GM11168 (cell line): ENCODE data around the gene SCN2B.

ENCODE experiments used
- in situ Hi-C: fragments of 300-500 bp; cut with MboI; formaldehyde crosslinking; loops from one replicate; pipeline ENCODE4 v1.12.0; 2022; ENCODE audit warnings: low sequenced_read_pairs; ENCODE audit not compliant: unreplicated experiment

SCN2B gene, protein sequence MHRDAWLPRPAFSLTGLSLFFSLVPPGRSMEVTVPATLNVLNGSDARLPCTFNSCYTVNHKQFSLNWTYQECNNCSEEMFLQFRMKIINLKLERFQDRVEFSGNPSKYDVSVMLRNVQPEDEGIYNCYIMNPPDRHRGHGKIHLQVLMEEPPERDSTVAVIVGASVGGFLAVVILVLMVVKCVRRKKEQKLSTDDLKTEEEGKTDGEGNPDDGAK

DNA sequence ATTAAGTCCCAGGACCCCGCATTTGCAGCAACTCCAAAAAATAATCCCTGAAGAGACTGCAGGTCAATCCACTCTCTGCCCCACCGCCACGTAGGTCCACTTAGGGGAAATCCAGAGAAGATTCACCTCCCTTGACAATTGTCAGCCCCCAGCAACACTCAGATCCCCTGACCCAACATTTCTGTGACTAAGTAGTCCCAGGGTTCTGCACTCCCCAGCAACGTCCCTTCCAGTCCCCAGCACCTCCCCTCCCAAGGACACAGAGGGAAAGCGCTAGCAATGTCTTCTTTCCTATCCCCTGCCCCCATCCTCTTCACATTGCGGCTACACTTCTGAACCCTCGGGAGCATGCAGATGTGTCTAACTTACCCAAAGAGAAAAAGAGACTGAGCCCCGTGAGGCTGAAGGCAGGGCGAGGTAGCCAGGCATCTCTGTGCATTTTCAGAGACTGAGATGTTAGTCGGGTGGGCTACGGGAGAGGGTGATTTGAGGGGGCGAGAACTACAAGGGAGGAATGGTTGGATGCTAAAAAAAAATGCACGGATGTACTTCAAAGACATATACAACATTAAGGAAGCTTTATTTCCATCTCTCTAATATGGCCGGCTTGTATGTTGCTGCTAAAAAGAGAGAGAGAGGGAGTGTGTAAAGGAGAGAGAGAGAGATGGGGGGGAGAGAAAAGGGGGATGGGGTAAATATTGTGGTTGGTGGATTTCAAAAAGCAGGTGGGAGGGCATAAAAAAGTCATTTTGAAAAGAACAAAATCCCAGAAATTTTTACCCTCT is at the start of gene SCN2B:
Gene SCN2B, minus strand, starts transcription at position 647 of the 785 bp plus-strand sequence. Its CDS starts 208 bp downstream, at position 439.
- in situ Hi-C loops, result no loop called here

DNA sequence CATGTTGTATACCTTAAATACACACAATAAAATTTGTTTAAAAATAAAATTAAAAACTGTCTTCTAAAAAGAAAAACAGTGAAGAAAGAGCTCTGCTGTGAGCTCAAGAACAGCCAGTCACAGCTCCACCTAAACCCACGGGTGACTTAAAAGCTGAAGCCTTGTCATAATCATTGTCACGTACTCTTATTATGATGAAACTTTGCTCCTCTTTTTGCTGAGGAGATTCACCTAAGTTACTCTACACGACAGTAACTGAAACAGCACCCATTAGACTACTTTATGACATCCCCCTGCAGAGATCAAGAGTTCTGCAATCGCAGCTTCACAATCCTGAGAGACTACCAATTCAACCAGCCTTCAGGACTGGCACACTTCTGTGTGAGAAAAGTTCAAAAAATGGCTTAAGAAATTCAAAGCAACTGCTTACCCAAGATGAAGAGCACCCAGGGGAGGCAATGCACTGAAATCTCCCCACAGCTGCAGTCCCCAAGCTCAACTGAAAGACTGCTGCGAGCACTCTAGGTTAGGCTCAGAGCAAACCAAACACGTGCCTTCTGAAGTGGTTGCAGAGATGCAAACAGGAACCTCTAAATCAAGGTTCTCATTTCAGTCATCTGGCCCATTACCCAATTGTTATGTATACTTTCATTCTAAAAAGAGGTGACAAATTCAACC is 48.2 kb upstream of the SCN2B start, which contains the start of gene JAML:
Gene JAML, minus strand, starts transcription at position 501 of the 678 bp plus-strand sequence. CDS start 10,145 bp downstream, outside the sequence.
- in situ Hi-C loops, result no loop called here

DNA sequence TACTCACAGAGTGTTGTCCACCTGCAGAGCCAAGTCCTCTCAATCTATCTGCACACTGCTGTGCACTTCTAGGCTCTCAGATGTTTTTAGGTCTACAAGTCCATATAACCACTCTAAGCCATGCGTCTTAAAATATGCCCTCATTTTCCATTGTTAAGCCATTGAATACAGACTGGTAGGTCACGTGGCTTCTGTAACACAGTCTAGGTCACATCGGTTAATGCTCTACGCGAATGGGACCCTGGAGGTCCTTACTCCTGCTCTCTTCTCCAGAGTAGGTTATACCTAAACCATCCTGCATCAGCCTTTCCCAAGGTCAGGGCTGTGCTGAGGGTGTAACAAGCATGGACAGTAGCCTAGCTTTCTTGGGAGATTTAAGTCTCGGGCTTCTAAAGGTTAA is 47.6 kb upstream of the SCN2B start:
- in situ Hi-C loops, result no loop called here

DNA sequence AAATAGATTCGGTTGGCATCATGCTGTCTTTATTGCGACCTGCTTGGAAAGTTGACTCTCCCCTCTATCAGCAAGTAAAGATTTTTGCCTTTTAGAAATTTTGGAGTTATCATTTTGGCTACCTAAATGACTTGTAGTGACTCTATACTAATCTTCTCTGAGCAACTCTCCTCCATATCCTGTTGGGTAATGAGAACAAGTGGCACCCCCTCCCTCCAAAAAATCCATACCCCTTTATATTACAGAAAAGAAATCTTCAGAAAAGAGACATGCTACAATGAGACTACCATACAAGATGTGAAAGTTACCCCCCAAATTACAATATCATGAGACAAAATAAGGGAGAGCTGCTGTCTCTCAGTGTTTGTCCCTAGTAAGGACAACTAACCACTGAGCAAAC is 47.1 kb upstream of the SCN2B start:
- in situ Hi-C loops, result no loop called here

DNA sequence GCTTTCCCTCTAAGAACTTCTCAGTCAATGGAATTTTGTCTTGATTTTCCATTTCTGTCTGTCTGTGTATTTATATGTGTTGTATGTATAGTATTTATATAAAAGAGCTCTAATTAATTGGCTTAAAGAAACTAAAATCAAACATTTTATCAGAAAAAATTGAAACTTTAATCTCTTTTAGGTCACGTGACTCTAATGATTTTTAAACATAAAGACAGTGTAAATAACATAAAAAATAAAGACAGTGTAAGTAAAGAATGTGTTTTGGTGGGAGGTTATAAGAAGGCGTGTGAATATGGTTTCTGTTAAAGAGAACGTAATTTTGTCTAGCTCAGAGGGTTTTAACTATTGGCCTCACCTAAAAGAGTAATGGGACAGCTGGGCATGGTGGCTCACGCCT is 46.0 kb upstream of the SCN2B start:
- in situ Hi-C loops, result no loop called here

DNA sequence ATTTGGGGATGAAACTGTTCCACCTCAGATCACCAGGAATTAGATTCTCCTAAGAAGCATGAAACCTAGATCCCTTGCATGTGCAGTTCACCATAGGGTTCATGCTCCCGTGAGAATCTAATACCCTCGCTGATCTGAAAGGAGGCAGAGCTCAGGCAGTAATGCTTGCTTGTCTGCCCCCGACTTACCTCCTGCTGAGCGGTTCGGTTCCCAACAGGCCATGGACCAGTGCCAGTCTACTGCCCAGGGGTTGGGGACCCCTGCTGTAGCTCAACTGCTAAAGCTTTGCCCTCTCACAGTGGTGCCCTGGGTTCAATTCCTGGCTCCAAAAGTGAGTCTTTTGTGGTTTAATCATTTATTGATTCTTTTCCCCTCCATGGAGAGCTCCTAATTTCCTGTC is 45.0 kb upstream of the SCN2B start:
- in situ Hi-C loops, result no loop called here

DNA sequence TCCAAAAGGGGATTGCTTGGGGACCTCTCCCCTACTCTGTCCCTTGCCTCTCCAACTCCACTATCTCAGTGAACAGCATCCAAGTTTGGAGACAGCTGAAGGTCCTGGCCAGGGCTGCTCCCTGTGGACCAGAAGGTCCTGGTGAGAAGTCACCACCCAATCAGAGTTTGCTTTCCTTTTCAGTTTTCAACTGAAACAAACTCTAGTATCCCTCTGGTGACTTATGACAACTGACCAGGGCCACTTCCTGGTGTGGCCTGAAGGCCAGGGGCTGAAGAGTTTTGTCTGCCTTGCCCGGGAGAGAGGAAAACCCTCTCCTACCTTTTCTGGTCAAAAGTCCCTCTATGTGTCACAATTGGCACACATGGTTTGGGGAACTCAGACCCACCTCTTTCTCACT is 43.3 kb upstream of the SCN2B start:
- in situ Hi-C loops, result no loop called here

DNA sequence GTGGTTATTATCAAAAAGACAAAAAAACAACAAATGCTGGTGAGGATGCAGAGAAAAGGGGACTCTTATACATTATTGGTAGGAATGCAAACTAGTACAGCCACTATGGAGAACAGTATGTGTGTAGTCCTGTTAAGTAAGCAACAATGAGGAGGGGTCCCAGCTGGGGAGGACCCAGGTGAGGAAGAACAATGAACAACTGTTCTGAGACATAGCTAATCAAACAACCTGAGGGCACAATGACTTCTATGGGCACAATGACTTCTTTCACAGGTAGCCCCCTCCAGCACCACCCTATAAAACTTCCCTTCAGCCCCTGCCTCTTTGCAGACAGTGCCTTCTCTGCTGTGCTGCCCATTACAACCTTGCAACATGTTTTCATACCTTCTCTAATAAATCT is 42.8 kb upstream of the SCN2B start:
- in situ Hi-C loops, result no loop called here

DNA sequence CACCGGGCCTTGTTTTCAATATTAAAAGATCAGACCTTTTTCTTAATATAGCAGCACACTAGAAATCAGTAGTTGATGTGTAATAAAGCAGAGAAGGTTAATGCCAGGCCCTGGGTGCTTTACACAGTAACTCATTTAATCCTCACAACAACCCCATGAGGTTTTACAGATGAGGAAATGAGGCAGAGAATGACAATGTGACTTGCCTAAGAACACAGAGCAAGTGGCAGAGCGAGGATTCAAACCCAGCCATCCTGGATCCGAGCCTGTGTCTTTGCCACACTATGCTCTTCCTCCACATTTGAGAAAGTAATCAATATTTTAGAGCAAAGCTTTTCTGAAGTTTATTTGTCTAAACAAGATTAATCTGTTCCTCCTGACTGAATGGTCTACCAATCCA is 41.1 kb upstream of the SCN2B start:
- in situ Hi-C loops, result no loop called here

DNA sequence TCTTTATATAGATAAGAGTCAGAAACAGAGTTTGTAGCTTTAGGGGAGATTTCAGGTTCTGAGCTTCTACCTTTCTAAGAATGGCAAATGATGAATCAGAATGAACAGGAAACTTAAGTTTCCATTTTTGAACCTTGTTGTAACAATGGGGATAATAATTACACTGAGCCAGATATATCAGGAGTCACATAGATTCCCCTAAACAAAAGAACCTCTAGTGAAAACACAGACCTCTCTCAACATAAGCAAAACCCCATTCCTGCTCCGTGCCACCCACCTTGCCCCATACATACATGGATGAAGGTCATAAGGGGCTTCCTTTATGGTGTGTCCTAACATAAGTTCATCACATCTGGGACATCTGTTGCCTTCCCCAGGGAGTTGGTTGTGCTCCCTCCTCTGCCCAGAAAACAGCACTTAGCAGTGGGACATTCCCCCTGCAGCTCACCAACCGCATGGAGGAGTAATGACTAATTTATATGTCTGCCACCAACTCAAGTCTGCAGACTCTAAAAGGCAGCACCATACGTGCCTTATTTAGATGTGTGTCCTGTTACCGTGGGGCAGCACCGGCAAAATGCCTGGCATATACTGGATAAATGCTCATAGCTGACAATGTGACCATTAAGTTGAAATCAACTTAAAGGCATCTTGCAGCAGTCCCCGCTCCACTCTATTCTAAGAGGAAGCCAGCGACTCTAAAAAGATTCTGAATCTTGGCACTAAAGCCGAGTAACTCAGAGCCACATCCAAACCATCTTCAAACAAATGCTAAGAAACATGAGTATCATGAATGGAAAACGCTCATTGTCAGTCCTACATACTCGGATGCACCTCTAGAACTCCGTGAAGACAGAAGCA is 40.4 kb upstream of the SCN2B start:
- in situ Hi-C loops, result no loop called here

DNA sequence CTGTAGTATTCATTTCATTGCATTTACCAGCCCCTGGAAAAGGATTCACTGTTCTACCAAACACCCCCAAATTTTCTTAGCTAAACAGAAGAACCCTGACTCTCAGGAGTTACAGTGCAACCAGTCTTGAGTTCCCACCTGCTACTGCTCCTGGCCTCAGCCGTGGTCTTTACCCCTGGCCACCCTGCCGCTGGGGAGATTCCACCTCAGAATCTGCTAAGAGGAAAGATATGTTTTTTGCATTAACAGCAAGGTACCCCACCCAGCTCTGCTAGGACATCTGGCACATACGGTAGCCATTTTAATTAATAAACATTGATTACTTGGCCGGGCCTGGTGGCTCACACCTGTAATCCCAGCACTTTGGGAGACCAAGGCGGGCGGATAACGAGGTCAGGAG is 39.3 kb upstream of the SCN2B start:
- in situ Hi-C loops, result no loop called here

DNA sequence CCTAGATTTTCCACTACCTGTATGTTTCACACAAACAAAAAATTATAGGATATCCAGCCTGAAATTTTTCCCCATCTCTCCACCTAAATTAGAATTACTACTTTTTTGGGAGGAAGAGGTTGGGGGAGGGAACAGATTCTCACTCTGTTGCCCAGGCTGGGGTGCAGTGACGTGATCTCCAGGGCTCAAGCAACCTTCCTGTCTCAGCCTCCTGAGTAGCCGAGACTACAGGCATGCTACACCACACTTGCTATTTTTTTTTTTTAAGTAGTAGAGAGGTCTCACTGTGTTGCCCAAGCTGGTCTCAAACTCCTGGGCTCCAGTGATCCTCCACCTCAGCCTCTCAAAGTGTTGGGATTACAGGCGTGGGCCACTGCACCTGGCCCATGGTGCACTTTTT is 38.8 kb upstream of the SCN2B start:
- in situ Hi-C loops, result no loop called here

DNA sequence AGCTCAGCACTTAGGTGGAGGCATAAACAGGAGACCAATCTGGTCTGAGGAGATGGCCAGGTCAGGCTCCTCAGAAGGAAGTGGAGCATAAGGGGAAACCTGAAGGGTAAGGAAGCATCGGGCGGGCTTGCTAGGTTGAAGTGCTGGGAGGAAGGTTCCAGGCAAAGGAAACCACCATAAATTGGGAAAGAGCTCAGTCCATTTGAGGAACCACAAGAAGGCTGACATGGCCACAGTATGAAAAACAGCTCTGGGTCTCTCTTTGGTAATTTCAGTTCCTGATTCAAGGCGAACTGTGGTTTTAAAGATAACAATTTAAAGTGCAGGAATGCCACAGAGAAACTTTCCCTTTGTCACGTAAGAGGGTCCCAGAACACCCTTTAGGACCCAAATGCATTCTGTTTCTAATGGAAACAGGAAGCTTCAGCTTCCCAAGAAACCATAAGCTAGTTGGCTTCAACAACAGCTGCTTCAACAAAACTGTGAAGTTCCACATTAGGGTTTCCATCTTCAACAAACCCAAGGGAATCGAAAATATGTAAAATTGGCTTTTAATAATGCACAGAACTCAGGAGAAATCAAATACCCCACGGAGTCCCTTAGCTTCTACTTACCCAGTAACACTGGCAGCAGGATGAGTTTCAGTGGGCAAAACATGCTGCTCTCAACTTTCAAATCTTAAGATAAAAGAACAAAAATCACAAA is 37.9 kb upstream of the SCN2B start:
- in situ Hi-C loops, result no loop called here

DNA sequence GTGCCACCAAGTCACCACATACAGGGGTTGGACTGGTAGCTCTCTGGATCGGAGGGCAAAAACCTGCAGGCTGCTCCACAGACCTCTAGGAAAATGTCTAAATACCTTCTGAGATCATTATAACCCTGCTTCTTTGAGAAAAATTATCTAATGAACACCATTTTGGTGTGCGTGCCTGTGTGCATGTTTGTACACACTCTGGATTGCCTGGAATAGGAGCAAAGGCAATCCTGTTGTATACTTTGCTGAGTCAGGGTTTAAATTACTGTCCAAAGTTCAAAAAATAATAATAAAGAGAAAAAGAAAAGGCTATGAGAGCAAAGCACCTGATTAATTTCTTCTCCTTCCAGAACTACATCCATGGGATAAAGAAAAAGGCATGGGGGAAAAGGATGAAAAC is 37.3 kb upstream of the SCN2B start:
- in situ Hi-C loops, result no loop called here

DNA sequence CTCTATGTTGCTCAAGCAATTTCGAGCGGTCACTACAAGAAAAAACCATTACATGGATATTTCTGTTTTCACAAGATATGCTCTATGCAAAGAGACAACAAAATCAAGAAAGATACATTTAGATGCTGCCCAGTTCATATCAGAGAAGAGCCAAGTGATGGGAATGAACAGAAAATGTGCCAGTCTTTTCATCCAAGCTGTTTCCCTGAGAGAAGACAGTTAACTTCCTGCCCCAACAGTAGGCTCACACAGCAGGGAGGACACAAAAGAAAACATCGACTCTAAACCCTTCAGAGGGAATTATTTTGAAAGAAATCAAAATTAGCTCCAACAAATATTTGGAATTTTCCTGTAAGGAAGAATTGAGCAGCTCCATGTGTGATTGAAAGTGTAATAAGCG is 36.8 kb upstream of the SCN2B start:
- in situ Hi-C loops, result no loop called here

DNA sequence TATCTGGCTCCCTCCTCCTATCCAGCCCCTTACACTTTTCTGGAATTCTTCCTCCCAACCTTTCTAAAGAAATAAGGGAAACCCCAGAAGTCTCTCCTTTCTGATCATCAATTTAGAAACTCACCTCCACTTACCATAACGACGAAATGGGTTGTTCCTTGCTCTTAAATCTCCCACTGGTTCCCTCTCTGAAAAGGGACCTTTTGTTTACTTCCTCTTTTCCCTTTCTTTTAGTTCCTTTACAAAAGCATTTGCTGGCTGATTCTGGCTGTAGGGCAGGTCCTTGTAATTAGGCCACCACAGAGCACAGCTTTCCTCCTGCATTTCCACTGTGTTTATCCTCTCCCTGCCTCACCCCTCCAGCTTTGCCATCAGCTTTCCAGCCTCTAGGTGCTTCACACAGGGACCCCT is 36.3 kb upstream of the SCN2B start:
- in situ Hi-C loops, result no loop called here

DNA sequence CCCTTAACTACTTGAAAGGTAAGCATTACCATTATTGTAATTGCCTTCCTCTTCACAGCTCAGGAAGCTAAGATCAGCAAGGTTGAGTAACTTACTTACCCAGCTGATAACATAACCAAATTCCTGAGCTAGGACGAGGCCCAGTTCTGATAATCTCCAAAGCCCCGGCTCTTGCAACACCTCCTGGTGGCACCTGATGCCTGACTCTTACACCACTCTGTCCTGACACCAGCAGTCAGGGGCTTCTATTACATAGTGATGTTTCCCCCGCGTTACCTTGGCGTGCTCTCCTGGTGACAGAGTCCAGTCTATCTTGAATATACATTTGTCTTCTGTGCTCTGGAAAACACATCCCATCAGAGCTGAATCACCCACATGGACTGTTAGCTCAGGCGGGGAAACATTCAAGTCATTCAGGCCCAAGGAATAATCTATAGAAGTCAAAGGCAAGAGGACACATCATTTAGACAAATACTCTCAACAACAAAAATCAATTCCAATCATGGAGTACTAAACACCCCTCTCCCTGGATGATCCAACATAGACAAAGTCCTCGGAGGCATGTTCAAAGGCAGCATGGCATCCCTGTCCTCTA is 35.8 kb upstream of the SCN2B start:
- in situ Hi-C loops, result no loop called here

DNA sequence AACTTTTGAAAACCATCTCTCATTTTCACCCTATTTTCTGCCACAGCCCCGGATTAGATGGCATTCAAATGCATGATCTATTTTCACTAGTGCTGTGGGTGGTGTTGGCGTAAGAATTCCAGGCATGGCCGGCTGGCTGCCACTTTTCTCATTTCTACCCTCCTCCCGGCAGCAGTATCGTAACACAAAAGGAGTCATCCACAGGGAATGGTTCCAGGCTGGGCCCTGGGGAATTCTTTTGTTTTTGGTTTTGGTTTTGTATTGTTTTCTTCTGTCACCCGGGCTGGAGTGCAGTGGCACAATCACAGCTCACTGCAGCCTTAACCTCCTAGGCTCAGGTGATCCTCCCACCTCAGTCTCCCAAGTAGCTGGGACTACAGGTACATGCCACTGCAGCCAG is 34.6 kb upstream of the SCN2B start:
- in situ Hi-C loops, result no loop called here

DNA sequence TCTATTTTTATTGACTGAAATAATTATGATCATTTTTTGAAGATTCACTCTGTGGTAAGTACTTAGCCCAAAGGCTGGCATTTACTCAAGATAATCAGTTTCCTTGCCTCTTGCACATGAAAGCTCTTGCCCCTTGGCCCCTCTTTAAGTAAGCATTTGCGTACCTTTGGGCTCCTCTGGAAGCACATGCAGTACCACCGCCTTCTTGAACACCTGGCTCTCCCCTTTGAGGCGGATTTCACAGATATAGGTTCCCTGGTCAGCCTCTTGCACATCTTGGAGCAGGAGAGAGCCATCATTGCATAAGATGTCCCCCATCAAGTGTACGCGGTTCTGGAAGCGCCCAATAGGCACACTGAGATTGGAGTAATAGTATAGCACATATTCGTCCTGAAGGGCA is 33.9 kb upstream of the SCN2B start:
- in situ Hi-C loops, result no loop called here
